Upper lobe of left lung (tissue), 4 donors: ENCODE measurements around the gene PDPR.
"Not testable (repeated sequence)": the region's sequence is repeated elsewhere in the genome, so short reads cannot be mapped to it uniquely, and the experiment has no call there.

Experiments
- EP300 ChIP-seq, 4 donors: sonication (generic); formaldehyde crosslinking; IDR thresholded peaks; one replicate each; pipeline ENCODE4 v1.5.1; 2017; ENCODE audit warnings: antibody characterized with exemption in 4 of 4, control low read depth in 2 of 4
- POLR2A ChIP-seq, 4 donors: fragments of 450-650 bp; IDR thresholded peaks; one replicate each; pipeline ENCODE4 v1.5.1; 2016 to 2017; ENCODE audit warnings: antibody characterized with exemption in 4 of 4, mild to moderate bottlenecking in 2 of 4
- TF ChIP-seq, protein P1 (sequence below), 6 experiments: fragments of 450-650 bp in 4 of 6; fragments of 200-600 bp in 2 of 6; sonication (generic) in 2 of 6; IDR thresholded peaks; one replicate each; pipeline ENCODE4 v1.5.1; 2016 to 2019; ENCODE audit warnings: antibody characterized with exemption in 6 of 6

DNA sequence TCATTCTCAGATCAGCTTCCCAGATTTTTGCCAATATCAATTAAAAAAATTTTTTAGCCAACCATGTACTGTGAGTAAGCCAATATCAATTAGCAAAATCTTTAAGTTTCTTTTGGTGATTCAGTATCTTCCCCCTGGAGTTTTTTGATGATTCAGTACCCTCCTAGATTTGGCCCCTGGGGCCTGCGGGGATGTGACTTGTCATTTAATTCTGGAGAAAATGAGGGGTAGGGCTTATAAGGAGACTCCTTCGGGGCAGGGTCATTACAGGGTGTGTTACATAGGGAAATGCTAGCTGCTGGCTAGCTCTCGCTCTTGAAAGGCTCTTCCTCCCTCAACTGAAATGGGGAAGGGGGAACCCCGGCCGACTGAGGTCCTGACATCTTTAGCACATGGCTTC, 76.4 kb downstream of the PDPR start:
- not testable (repeated sequence) for TF ChIP-seq POLR2A, EP300 (IDR thresholded peaks at IDR 0.05)
- TF ChIP-seq, protein P1, sequence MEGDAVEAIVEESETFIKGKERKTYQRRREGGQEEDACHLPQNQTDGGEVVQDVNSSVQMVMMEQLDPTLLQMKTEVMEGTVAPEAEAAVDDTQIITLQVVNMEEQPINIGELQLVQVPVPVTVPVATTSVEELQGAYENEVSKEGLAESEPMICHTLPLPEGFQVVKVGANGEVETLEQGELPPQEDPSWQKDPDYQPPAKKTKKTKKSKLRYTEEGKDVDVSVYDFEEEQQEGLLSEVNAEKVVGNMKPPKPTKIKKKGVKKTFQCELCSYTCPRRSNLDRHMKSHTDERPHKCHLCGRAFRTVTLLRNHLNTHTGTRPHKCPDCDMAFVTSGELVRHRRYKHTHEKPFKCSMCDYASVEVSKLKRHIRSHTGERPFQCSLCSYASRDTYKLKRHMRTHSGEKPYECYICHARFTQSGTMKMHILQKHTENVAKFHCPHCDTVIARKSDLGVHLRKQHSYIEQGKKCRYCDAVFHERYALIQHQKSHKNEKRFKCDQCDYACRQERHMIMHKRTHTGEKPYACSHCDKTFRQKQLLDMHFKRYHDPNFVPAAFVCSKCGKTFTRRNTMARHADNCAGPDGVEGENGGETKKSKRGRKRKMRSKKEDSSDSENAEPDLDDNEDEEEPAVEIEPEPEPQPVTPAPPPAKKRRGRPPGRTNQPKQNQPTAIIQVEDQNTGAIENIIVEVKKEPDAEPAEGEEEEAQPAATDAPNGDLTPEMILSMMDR (IDR thresholded peaks at IDR 0.05): not testable (repeated sequence)
